ENCODE data around the gene UBR1. TPM values are rescaled to one million over a fixed set of nuclear protein-coding genes. Genes with fewer than 3 reads are reported as not detected.

UBR1 gene
- total and polyA plus RNA-seq, 10 of the 15 experiments (the other 5 are each of a cell fraction or from before 2014, with no cell fraction given): 4.5 to 27.5 (median 16.7) TPM

GRCh38 chr15:43106486-43106829 is 620 bp upstream of the UBR1 start:
- WGBS (ENCODE audit: insufficient coverage, insufficient replicate concordance, low lambda C conversion rate, missing lambda C conversion rate): 9% methylated on average over 7 of the region's 7 CpGs
- Histone ChIP-seq H3K4me1 (ENCODE audit: control insufficient read depth, insufficient read depth, low read length) (no peaks in the 10 kb centered on the region; the same call in 1 of the 2 replicates), H3K9me3 (replicated peaks; ENCODE audit: control insufficient read depth, insufficient read depth, low read length) (no peaks in the 10 kb centered on the region), H3K79me2 (ENCODE audit: control insufficient read depth, insufficient read depth, low read length) (peaks cover 39% of the 10 kb centered on the region), H3K27me3 (replicated peaks in 1 of 2; ENCODE audit: control insufficient read depth in 2 of 2, insufficient read depth in 2 of 2, low read length in 1 of 2) (no peaks in the 10 kb centered on the region), H2AFZ (ENCODE audit: control insufficient read depth, low read depth, low read length) (peak overlapping the region; percentile 98), H3K9ac (ENCODE audit: control insufficient read depth, insufficient read depth, low read length) (peak overlapping the region; percentile 89), H3K4me3 (peak overlapping the region; percentile 78), H3K36me3 (ENCODE audit: control insufficient read depth in 2 of 2, insufficient read depth in 2 of 2, low read length in 1 of 2) (no peaks in the 10 kb centered on the region), H3K27ac (ENCODE audit: control insufficient read depth, insufficient read depth) (peak overlapping the region; percentile 82), H3K4me2 (ENCODE audit: control insufficient read depth, insufficient read depth) (peak overlapping the region; percentile 66), H4K20me1 (ENCODE audit: control insufficient read depth, insufficient read depth) (no peaks in the 10 kb centered on the region)
- ATAC-seq (no peak), FAIRE-seq (no peak), DNase-seq (ENCODE audit: low read depth, low spot score) (no peak)
- SMC1A ChIA-PET (ENCODE audit: uncharacterized antibody, unreplicated experiment): interaction anchor here (0.6 to 2.6 kb wide), 15 partner anchors 9 to 1848 kb away, joined by 3 to 13 read pairs (median 4); partner anchors contain the start of gene TMEM62
- BruUV-seq (replicated peaks): no TSS peak
- RAD21 ChIA-PET (ENCODE audit: unreplicated experiment): interaction anchor here (1.0 to 1.1 kb wide), 2 partner anchors 26 to 98 kb away, joined by 3 read pairs; no protein-coding TSS in a partner anchor
- TF ChIP-seq, protein P1, sequence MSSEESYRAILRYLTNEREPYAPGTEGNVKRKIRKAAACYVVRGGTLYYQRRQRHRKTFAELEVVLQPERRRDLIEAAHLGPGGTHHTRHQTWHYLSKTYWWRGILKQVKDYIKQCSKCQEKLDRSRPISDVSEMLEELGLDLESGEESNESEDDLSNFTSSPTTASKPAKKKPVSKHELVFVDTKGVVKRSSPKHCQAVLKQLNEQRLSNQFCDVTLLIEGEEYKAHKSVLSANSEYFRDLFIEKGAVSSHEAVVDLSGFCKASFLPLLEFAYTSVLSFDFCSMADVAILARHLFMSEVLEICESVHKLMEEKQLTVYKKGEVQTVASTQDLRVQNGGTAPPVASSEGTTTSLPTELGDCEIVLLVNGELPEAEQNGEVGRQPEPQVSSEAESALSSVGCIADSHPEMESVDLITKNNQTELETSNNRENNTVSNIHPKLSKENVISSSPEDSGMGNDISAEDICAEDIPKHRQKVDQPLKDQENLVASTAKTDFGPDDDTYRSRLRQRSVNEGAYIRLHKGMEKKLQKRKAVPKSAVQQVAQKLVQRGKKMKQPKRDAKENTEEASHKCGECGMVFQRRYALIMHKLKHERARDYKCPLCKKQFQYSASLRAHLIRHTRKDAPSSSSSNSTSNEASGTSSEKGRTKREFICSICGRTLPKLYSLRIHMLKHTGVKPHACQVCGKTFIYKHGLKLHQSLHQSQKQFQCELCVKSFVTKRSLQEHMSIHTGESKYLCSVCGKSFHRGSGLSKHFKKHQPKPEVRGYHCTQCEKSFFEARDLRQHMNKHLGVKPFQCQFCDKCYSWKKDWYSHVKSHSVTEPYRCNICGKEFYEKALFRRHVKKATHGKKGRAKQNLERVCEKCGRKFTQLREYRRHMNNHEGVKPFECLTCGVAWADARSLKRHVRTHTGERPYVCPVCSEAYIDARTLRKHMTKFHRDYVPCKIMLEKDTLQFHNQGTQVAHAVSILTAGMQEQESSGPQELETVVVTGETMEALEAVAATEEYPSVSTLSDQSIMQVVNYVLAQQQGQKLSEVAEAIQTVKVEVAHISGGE (CRISPR knock-in tag; IDR thresholded peaks at IDR 0.05): no peak
- no peak for TF ChIP-seq TCF7 (IDR thresholded peaks at IDR 0.05; ENCODE audit: borderline replicate concordance)
- no peak for TF ChIP-seq CHD2 (IDR thresholded peaks at IDR 0.05; ENCODE audit: borderline replicate concordance, low read depth, low read length)
- TF ChIP-seq NBN (IDR thresholded peaks at IDR 0.05): no peak
- TF ChIP-seq E4F1 (IDR thresholded peaks at IDR 0.05; ENCODE audit: borderline replicate concordance, partially characterized antibody): no peak
- no peak for TF ChIP-seq MEF2A (IDR thresholded peaks at IDR 0.05; ENCODE audit: insufficient read depth, low read depth, low read length)
- no peak for TF ChIP-seq IKZF2 (IDR thresholded peaks at IDR 0.05)
- 0 out of 2 replicates have a peak, but pooled peaks have one; percentile 39 for TF ChIP-seq MXI1 (IDR thresholded peaks at IDR 0.05; ENCODE audit: low read depth, low read length)
- no peak for TF ChIP-seq TAF1 (IDR thresholded peaks at IDR 0.05; ENCODE audit: borderline replicate concordance, low read depth, low read length)
- no peak for TF ChIP-seq NFXL1 (IDR thresholded peaks at IDR 0.05; ENCODE audit: borderline replicate concordance)
- no peak for TF ChIP-seq ZNF592 (IDR thresholded peaks at IDR 0.05)
- peak; percentile 13 for TF ChIP-seq MEF2B (IDR thresholded peaks at IDR 0.05; ENCODE audit: partially characterized antibody, poor library complexity, severe bottlenecking)
- POLR2A ChIA-PET: interaction anchor here (0.6 to 1.4 kb wide), 8 partner anchors 10 to 531 kb away, joined by 3 to 8 read pairs (median 4); partner anchors contain the start of gene STARD9
- in situ Hi-C loops (cut with MboI): no loop called here
- CTCF ChIA-PET: interaction anchor here (0.6 to 1.7 kb wide), 8 partner anchors 11 to 82 kb away, joined by 3 to 7 read pairs (median 3); no protein-coding TSS in a partner anchor
- intact Hi-C loops (cut with micrococcal nuclease; ENCODE audit: unreplicated experiment): no loop called here

Measured in GM12878 (cell line).